D721Med (cell line): ENCODE data around the gene UNC79.

Experiments used
- DNase-seq: peaks from one replicate; pipeline ENCODE4 v3.0.0; 2011; ENCODE audit warnings: low spot score; ENCODE audit not compliant: insufficient read length
- FAIRE-seq: peaks from 2 replicates; lab custom pipeline; 2011; peaks lifted over from hg19 to GRCh38; lab: Jason Lieb, UNC
- CTCF ChIP-seq: IDR thresholded peaks from 2 replicates; pipeline ENCODE4 v1.5.1; 2012; ENCODE audit warnings: mild to moderate bottlenecking, control low read depth; ENCODE audit not compliant: insufficient read depth; ENCODE audit errors: missing control alignments

UNC79 gene

GRCh38 chr14:93688239-93688666 lies 257.5 kb downstream of the UNC79 start:
- FAIRE-seq (no peak), DNase-seq (no peak)
- no peak for TF ChIP-seq CTCF

GRCh38 chr14:93688820-93689219 lies 258.1 kb downstream of the UNC79 start:
- DNase-seq (no peak), FAIRE-seq (no peak)
- no peak for TF ChIP-seq CTCF

- no peak for TF ChIP-seq CTCF
- no peak for FAIRE-seq
- no peak for DNase-seq
Observed at GRCh38 chr14:93690146-93690545, 259.4 kb downstream of the UNC79 start.

GRCh38 chr14:93691042-93691780 lies 260.5 kb downstream of the UNC79 start:
- TF ChIP-seq CTCF, result no peak
- DNase-seq (no peak), FAIRE-seq (no peak)

GRCh38 chr14:93693914-93694313 lies 263.2 kb downstream of the UNC79 start:
- no peak for TF ChIP-seq CTCF
- DNase-seq (no peak), FAIRE-seq (no peak)

GRCh38 chr14:93700928-93701327 lies 270.2 kb downstream of the UNC79 start:
- no peak for DNase-seq
- TF ChIP-seq CTCF, result no peak
- FAIRE-seq, result no peak

GRCh38 chr14:93701562-93701961 lies 270.8 kb downstream of the UNC79 start:
- FAIRE-seq, result no peak
- TF ChIP-seq CTCF, result no peak
- DNase-seq, result no peak
